Measurements from ENCODE around the gene ADGRL3.
A peak's percentile ranks its signal among the peaks of the same experiment; 100 is the strongest.

Gene ADGRL3

DNA sequence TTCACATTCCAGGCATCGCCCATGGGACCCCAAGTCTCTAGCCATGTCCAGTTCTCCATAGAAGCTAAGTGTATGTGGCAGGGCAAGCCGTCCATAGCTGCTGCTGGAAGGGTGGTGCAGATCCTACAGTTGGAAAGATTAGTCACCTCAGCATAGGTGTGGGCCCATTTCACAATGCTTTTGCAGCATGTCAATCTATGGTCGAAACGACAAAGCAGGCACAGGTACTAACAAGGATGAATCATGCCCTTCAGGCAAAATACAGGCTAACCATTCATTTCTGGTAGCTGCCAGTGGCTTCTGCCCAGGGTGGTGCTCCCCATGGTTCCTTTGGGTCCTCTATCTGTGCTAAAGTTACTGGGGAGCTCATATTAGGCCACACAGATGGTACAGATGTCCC, 225.2 kb downstream of the ADGRL3 start:
- DNase-seq (ENCODE audit: low spot score), result peak; percentile 69
- H3K4me3 ChIP-seq (ENCODE audit: severe bottlenecking), result no peak overlapping the region
- H3K9me3 ChIP-seq (ENCODE audit: severe bottlenecking), result no peaks in the 10 kb centered on the region
- no peak for TF ChIP-seq CTCF (IDR thresholded peaks at IDR 0.05; ENCODE audit: poor library complexity, severe bottlenecking)
- no peaks in the 10 kb centered on the region for H3K27me3 ChIP-seq (ENCODE audit: insufficient read depth, poor library complexity, severe bottlenecking)
- ATAC-seq (ENCODE audit: low read depth), result peak; percentile 86
- no peaks in the 10 kb centered on the region for H3K36me3 ChIP-seq (ENCODE audit: low read depth)
- peak overlapping the region; percentile 43 for H3K27ac ChIP-seq (ENCODE audit: poor library complexity, severe bottlenecking)
- H3K4me1 ChIP-seq (ENCODE audit: insufficient read depth, poor library complexity, severe bottlenecking), result peaks cover 34% of the 10 kb centered on the region

GRCh38 chr4:61426229-61426628, 226.1 kb downstream of the ADGRL3 start:
- no peaks in the 10 kb centered on the region for H3K9me3 ChIP-seq (ENCODE audit: severe bottlenecking)
- DNase-seq (ENCODE audit: low spot score) (no peak), ATAC-seq (ENCODE audit: low read depth) (no peak)
- no peaks in the 10 kb centered on the region for H3K27me3 ChIP-seq (ENCODE audit: insufficient read depth, poor library complexity, severe bottlenecking)
- no peaks in the 10 kb centered on the region for H3K36me3 ChIP-seq (ENCODE audit: low read depth)
- peaks cover 34% of the 10 kb centered on the region for H3K4me1 ChIP-seq (ENCODE audit: insufficient read depth, poor library complexity, severe bottlenecking)
- H3K27ac ChIP-seq (ENCODE audit: poor library complexity, severe bottlenecking), result peak overlapping the region; percentile 43
- no peak overlapping the region for H3K4me3 ChIP-seq (ENCODE audit: severe bottlenecking)
- no peak for TF ChIP-seq CTCF (IDR thresholded peaks at IDR 0.05; ENCODE audit: poor library complexity, severe bottlenecking)

- Histone ChIP-seq H3K9me3 (ENCODE audit: severe bottlenecking) (no peaks in the 10 kb centered on the region), H3K4me3 (ENCODE audit: severe bottlenecking) (no peak overlapping the region), H3K27me3 (ENCODE audit: insufficient read depth, poor library complexity, severe bottlenecking) (no peaks in the 10 kb centered on the region), H3K4me1 (ENCODE audit: insufficient read depth, poor library complexity, severe bottlenecking) (peaks cover 34% of the 10 kb centered on the region), H3K27ac (ENCODE audit: poor library complexity, severe bottlenecking) (peak overlapping the region; percentile 43), H3K36me3 (ENCODE audit: low read depth) (no peaks in the 10 kb centered on the region)
- no peak for TF ChIP-seq CTCF (IDR thresholded peaks at IDR 0.05; ENCODE audit: poor library complexity, severe bottlenecking)
- no peak for DNase-seq (ENCODE audit: low spot score)
- ATAC-seq (ENCODE audit: low read depth), result peak; percentile 67
Measured at GRCh38 chr4:61427099-61427817, 227.1 kb downstream of the ADGRL3 start.

DNA sequence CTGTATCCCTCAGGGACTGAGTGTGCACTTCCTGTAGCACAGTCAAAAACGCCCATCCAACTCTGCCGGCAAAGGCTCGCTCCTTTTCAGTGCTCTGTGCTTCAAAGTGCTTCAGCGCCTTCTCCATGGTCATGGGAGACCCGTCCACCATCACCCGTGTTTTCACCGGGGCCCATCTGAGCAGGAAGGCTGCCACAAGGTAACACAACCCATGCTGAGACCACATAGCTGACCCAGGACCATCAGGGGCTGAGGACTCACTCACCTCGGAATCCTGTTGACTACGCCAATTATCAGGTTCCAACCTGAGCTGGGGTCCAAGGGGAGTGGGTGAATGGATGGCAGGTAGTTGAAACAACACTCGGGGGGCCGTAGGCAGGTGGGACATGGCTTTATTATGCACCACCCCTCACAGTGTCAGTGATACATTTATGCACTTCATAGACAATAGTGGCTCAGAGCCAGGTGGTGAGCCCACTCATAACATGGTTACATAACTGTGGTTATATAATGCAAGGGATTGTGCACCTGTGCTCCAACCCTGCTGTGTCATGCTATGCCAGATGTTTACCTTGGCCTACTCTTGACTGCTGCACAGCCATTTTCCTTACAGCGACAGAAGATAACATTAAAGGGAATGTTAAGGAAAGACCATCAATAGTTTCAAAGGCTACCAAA, 227.8 kb downstream of the ADGRL3 start:
- no peaks in the 10 kb centered on the region for H3K9me3 ChIP-seq (ENCODE audit: severe bottlenecking)
- no peaks in the 10 kb centered on the region for H3K36me3 ChIP-seq (ENCODE audit: low read depth)
- no peak overlapping the region for H3K4me3 ChIP-seq (ENCODE audit: severe bottlenecking)
- no peaks in the 10 kb centered on the region for H3K27me3 ChIP-seq (ENCODE audit: insufficient read depth, poor library complexity, severe bottlenecking)
- TF ChIP-seq CTCF (IDR thresholded peaks at IDR 0.05; ENCODE audit: poor library complexity, severe bottlenecking), result no peak
- peak overlapping the region; percentile 43 for H3K27ac ChIP-seq (ENCODE audit: poor library complexity, severe bottlenecking)
- DNase-seq (ENCODE audit: low spot score), result no peak
- ATAC-seq (ENCODE audit: low read depth), result no peak
- H3K4me1 ChIP-seq (ENCODE audit: insufficient read depth, poor library complexity, severe bottlenecking), result peaks cover 34% of the 10 kb centered on the region

- H3K27ac ChIP-seq (ENCODE audit: poor library complexity, severe bottlenecking), result peak overlapping the region; percentile 43
- TF ChIP-seq CTCF (IDR thresholded peaks at IDR 0.05; ENCODE audit: poor library complexity, severe bottlenecking), result no peak
Measured at GRCh38 chr4:61428950-61429349, 228.8 kb downstream of the ADGRL3 start.

More at GRCh38 chr4:61428950-61429349, 228.8 kb downstream of the ADGRL3 start:
- H3K27me3 ChIP-seq (ENCODE audit: insufficient read depth, poor library complexity, severe bottlenecking), result no peaks in the 10 kb centered on the region
- no peak overlapping the region for H3K4me3 ChIP-seq (ENCODE audit: severe bottlenecking)
- no peak for DNase-seq (ENCODE audit: low spot score)
- H3K36me3 ChIP-seq (ENCODE audit: low read depth), result no peaks in the 10 kb centered on the region
- ATAC-seq (ENCODE audit: low read depth), result no peak
- no peaks in the 10 kb centered on the region for H3K9me3 ChIP-seq (ENCODE audit: severe bottlenecking)
- H3K4me1 ChIP-seq (ENCODE audit: insufficient read depth, poor library complexity, severe bottlenecking), result peaks cover 34% of the 10 kb centered on the region

Data from RWPE2 (cell line).